IMR-90 (cell line): Measurements from ENCODE around the gene BYSL. TPM values are rescaled to one million over a fixed set of nuclear protein-coding genes. Genes with fewer than 3 reads are reported as not detected.
A peak's percentile ranks its signal among the peaks of the same experiment; 100 is the strongest.

Experiments
- ATAC-seq: fragments of 200-7000 bp; cut with Tn5 transposase; 2 replicates; pipeline ENCODE4 v1.9.1; 2020; ENCODE audit warnings: low read depth, mild to moderate bottlenecking, moderate library complexity
- BruUV-seq: library from RNA; stranded (reverse); fragments of 400-500 nt; replicated peaks from 2 replicates; lab custom pipeline; 2021; lab: Mats Ljungman, UMichigan
- CTCF ChIA-PET: fragments of 300-600 bp; formaldehyde crosslinking; extraction: SDS; loops from one replicate; lab custom pipeline; 2021; ENCODE audit warnings: antibody characterized with exemption; lab: Yijun Ruan, JAX
- POLR2A ChIA-PET: fragments of 300-600 bp; sonication (Branson Sonifier 250); formaldehyde crosslinking; loops from one replicate; lab custom pipeline; 2022; ENCODE audit warnings: antibody characterized with exemption; ENCODE audit not compliant: unreplicated experiment; lab: Charles Lee
- DNase-seq: peaks from one replicate; pipeline ENCODE4 v3.0.0; 2013
- H2AFZ ChIP-seq: replicated peaks from 2 replicates; pipeline ENCODE3; 2013; ENCODE audit warnings: low read length, mild to moderate bottlenecking; ENCODE audit not compliant: poor library complexity
- H2AK5ac ChIP-seq: 2 replicates; pipeline ENCODE4 v1.6.1; 2013; ENCODE audit warnings: low read depth, low read length, inconsistent platforms
- H2AK9ac ChIP-seq: replicated peaks from 2 replicates; pipeline ENCODE3; 2013; ENCODE audit warnings: mild to moderate bottlenecking, low read depth, low read length, moderate library complexity; ENCODE audit not compliant: poor library complexity
- H2BK120ac ChIP-seq: 2 replicates; pipeline ENCODE4 v1.6.1; 2013; ENCODE audit warnings: low read depth, low read length, inconsistent platforms
- H2BK15ac ChIP-seq: 3 replicates; pipeline ENCODE4 v1.6.1; 2013; ENCODE audit warnings: low read depth, low read length, inconsistent platforms
- H2BK20ac ChIP-seq: 2 replicates; pipeline ENCODE4 v1.6.1; 2013; ENCODE audit warnings: low read depth, mild to moderate bottlenecking, inconsistent platforms, low read length, moderate library complexity
- H2BK5ac ChIP-seq: 2 replicates; pipeline ENCODE4 v1.6.1; 2013; ENCODE audit warnings: mild to moderate bottlenecking, low read depth, low read length, inconsistent platforms; ENCODE audit not compliant: poor library complexity, severe bottlenecking
- H3K14ac ChIP-seq: replicated peaks from 2 replicates; pipeline ENCODE4 v1.6.1; 2013; ENCODE audit warnings: low read depth, low read length, inconsistent platforms
- H3K18ac ChIP-seq: 2 replicates; pipeline ENCODE4 v1.6.1; 2013; ENCODE audit warnings: low read depth, low read length, control low read depth
- H3K23ac ChIP-seq: 2 replicates; pipeline ENCODE4 v1.6.1; 2013; ENCODE audit warnings: low read depth, low read length, inconsistent platforms
- H3K27ac ChIP-seq: 2 replicates; pipeline ENCODE4 v1.5.1; 2013; ENCODE audit warnings: mild to moderate bottlenecking, control low read depth, low read length; ENCODE audit not compliant: insufficient read depth
- H3K27me3 ChIP-seq: 2 replicates; pipeline ENCODE4 v1.6.1; 2013; ENCODE audit warnings: low read length; ENCODE audit not compliant: control insufficient read depth, insufficient read depth
- H3K36me3 ChIP-seq: 2 replicates; pipeline ENCODE4 v1.6.1; 2013; ENCODE audit warnings: low read length, mixed read lengths; ENCODE audit not compliant: control insufficient read depth, insufficient read depth
- H3K4ac ChIP-seq: 2 replicates; pipeline ENCODE4 v1.6.1; 2013; ENCODE audit warnings: low read depth, low read length, inconsistent platforms
- H3K4me1 ChIP-seq: 2 replicates; pipeline ENCODE4 v1.6.1; 2013; ENCODE audit warnings: low read length, mixed read lengths; ENCODE audit not compliant: control insufficient read depth, insufficient read depth
- H3K4me2 ChIP-seq: 2 replicates; pipeline ENCODE4 v1.6.1; 2013; ENCODE audit warnings: low read depth, mild to moderate bottlenecking, control low read depth, low read length, moderate library complexity
- H3K4me3 ChIP-seq: 2 replicates; pipeline ENCODE4 v1.5.1; 2013; ENCODE audit warnings: low read depth, mild to moderate bottlenecking, control low read depth, low read length, moderate library complexity; ENCODE audit not compliant: insufficient read depth
- H3K56ac ChIP-seq: 2 replicates; pipeline ENCODE4 v1.6.1; 2013; ENCODE audit warnings: low read length, inconsistent platforms; ENCODE audit not compliant: insufficient read depth; ENCODE audit errors: extremely low read depth
- H3K79me1 ChIP-seq, 2 experiments: 2 replicates each; pipeline ENCODE4 v1.6.1; 2013; ENCODE audit warnings: low read length in 2 of 2, inconsistent platforms in 1 of 2, low read depth in 1 of 2
- H3K9ac ChIP-seq: 2 replicates; pipeline ENCODE4 v1.6.1; 2013; ENCODE audit warnings: low read depth, low read length, control low read depth
- H3K9me1 ChIP-seq: 2 replicates; pipeline ENCODE4 v1.6.1; 2013; ENCODE audit warnings: low read length, inconsistent platforms; ENCODE audit not compliant: insufficient read depth
- H3K9me3 ChIP-seq: 2 replicates; pipeline ENCODE4 v1.6.1; 2013; ENCODE audit warnings: low read length; ENCODE audit not compliant: control insufficient read depth, insufficient read depth
- H4K20me1 ChIP-seq: 2 replicates; pipeline ENCODE4 v1.6.1; 2013; ENCODE audit warnings: low read length, inconsistent platforms; ENCODE audit not compliant: insufficient read depth
- H4K5ac ChIP-seq: 2 replicates; pipeline ENCODE4 v1.6.1; 2013; ENCODE audit warnings: mild to moderate bottlenecking, low read depth, low read length, control low read depth
- H4K8ac ChIP-seq, 2 experiments: 2 replicates each; pipeline ENCODE4 v1.6.1; 2013; ENCODE audit warnings: low read depth in 2 of 2, low read length in 2 of 2, control low read depth in 1 of 2, inconsistent platforms in 1 of 2
- H4K91ac ChIP-seq: 2 replicates; pipeline ENCODE4 v1.6.1; 2013; ENCODE audit warnings: low read depth, low read length, inconsistent platforms; ENCODE audit not compliant: insufficient read depth
- CEBPB ChIP-seq: IDR thresholded peaks from 2 replicates; pipeline ENCODE4 v1.6.1; 2012; ENCODE audit warnings: low read depth, low read length, improper control_type of control experiment
- POLR2A ChIP-seq: IDR thresholded peaks from 2 replicates; pipeline ENCODE4 v1.6.1; 2012; ENCODE audit warnings: mild to moderate bottlenecking, low read depth, low read length
- RAD21 ChIP-seq: IDR thresholded peaks from 2 replicates; pipeline ENCODE4 v1.6.1; 2012; ENCODE audit warnings: low read length, improper control_type of control experiment
- RCOR1 ChIP-seq: IDR thresholded peaks from 2 replicates; pipeline ENCODE4 v1.6.1; 2012; ENCODE audit warnings: mild to moderate bottlenecking, low read length, improper control_type of control experiment; ENCODE audit not compliant: insufficient replicate concordance
- RFX5 ChIP-seq: IDR thresholded peaks from 2 replicates; pipeline ENCODE4 v1.8.0; 2012; ENCODE audit warnings: low read depth, mild to moderate bottlenecking, low read length, moderate library complexity
- WGBS, 2 experiments: methylation state at CpG; one replicate each; pipeline versions ENCODE4 v1.1.5 to v1.1.7; 2013; ENCODE audit warnings: missing lambda C conversion rate in 2 of 2; ENCODE audit not compliant: insufficient read length in 1 of 2; ENCODE audit errors: extremely low coverage in 2 of 2; 5-methylcytosine and 5-hydroxymethylcytosine counted together
- dilution Hi-C: fragments of 300-500 bp; cut with HindIII; formaldehyde crosslinking; loops from one replicate; pipeline ENCODE4 v1.14.3; 2018; ENCODE audit warnings: low sequenced_read_pairs; ENCODE audit not compliant: unreplicated experiment
- in situ Hi-C: fragments of 300-500 bp; cut with MboI; formaldehyde crosslinking; loops from 3 replicates; pipeline ENCODE4 v1.14.3; 2019; ENCODE audit warnings: low sequenced_read_pairs, inconsistent platforms, mixed read lengths
- intact Hi-C: fragments of 100-400 bp; cut with micrococcal nuclease; formaldehyde crosslinking; loops from 2 replicates; pipeline ENCODE4 v1.10.0; 2022
- polyA plus RNA-seq, 3 experiments: library from polyadenylated mRNA; depleted of rRNA; stranded (reverse); fragments of >200 nt; gene quantifications; 2 replicates each; pipeline ENCODE4 v1.2.3, GENCODE V29; 2012; ENCODE audit warnings: low replicate concordance in 1 of 3
- total RNA-seq: library from RNA; depleted of rRNA; stranded (reverse); fragments of >200 nt; gene quantifications from 2 replicates; pipeline ENCODE4 v1.2.3, GENCODE V29; 2012

The BYSL gene
- total and polyA plus RNA-seq, 2 of the 4 experiments (the other 2 are of a cell fraction) = 26.7 to 36.3 TPM

DNA sequence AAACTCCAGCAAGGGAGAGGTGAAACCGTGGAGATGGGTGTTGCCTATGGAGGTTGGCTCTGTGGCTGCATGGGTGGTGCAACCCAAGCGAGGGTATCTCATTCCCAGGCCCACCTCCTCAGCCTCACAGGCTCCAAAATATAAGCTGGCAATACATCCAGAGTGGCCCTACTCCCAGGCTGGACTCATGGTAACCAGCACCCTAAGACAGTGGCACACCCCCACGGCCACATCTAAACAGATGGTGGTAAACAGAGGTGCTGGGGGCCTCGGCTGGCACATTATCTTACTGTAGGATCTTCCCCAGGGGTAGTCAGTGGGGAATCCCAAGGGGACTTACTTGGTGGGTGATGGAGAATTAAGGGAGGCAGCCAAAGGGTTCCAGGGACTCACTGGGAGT is 54.0 kb downstream of the BYSL start:
- Histone ChIP-seq H2AK9ac (no peak overlapping the region), H3K18ac (no peak overlapping the region), H3K23ac (no peak overlapping the region), H3K9ac (no peak overlapping the region), H4K91ac (no peak overlapping the region), H3K4me3 (no peak overlapping the region), H3K4ac (no peak overlapping the region), H3K27ac (no peak overlapping the region), H3K36me3 (no peaks in the 10 kb centered on the region), H2BK20ac (no peak overlapping the region), H3K9me3 (no peaks in the 10 kb centered on the region), H3K4me1 (peaks cover 7% of the 10 kb centered on the region), H2AFZ (no peak overlapping the region), H3K56ac (no peak overlapping the region), H2BK15ac (no peak overlapping the region; the same call in 2 of the 3 replicates), H4K8ac (no peak overlapping the region), H4K5ac (no peak overlapping the region), H3K9me1 (peaks cover 5% of the 10 kb centered on the region), H2AK5ac (0 out of 2 replicates have a peak overlapping the region, but pooled peaks have one; percentile 26), H3K14ac (no peak overlapping the region), H3K79me1 (no peaks in the 10 kb centered on the region), H4K20me1 (no peaks in the 10 kb centered on the region), H3K27me3 (no peaks in the 10 kb centered on the region), H2BK120ac (no peak overlapping the region), H2BK5ac (no peak overlapping the region), H3K4me2 (no peak overlapping the region)
- POLR2A ChIA-PET = no interaction called here
- TF ChIP-seq POLR2A (no peak), RFX5 (no peak), RCOR1 (no peak), RAD21 (no peak), CEBPB (no peak)
- BruUV-seq = no TSS peak
- dilution Hi-C loops = no loop called here
- DNase-seq (no peak), ATAC-seq (no peak)
- in situ Hi-C loops = no loop called here
- intact Hi-C loops = no loop called here
- CTCF ChIA-PET = no interaction called here
- no CpG with 5 or more reads among the region's 4 CpGs for WGBS, 2 experiments
